Natural killer cell treated with Interleukin-12 subunit alpha and Interleukin-12 subunit beta and Interleukin-15 and Interleukin-18, amount 100 ng/mL, for 72 hours (primary cell): ENCODE measurements around the gene DNAJC25. TPM values are rescaled to one million over a fixed set of nuclear protein-coding genes. Genes with fewer than 3 reads are reported as not detected.
A peak's percentile ranks its signal among the peaks of the same experiment; 100 is the strongest.

Experiments
- ATAC-seq, 2 donors: fragments of 150-1000 bp; cut with Tn5 transposase in 1 of 2; sonication (Bioruptor Pico), chemical (Tn5 transposase) in 1 of 2; 2 replicates each; pipeline ENCODE4 v1.10.0; 2021
- DNase-seq: peaks from one replicate; pipeline ENCODE4 v3.0.0; 2022; ENCODE audit warnings: low spot score
- H3K27ac Mint-ChIP-seq, 2 donors: 1 replicate in 1 of 2; 2 replicates in 1 of 2; pipeline ENCODE4 v1.8.0; 2022; ENCODE audit warnings: mixed read lengths in 2 of 2, mild to moderate bottlenecking in 1 of 2, moderate library complexity in 1 of 2
- H3K27me3 Mint-ChIP-seq, 2 donors: 1 replicate in 1 of 2; 2 replicates in 1 of 2; pipeline ENCODE4 v1.8.0; 2022; ENCODE audit warnings: mixed read lengths in 2 of 2
- H3K36me3 Mint-ChIP-seq: one replicate; pipeline ENCODE4 v1.8.0; 2022; ENCODE audit warnings: mixed read lengths
- H3K4me1 Mint-ChIP-seq, 2 donors: 1 replicate in 1 of 2; 2 replicates in 1 of 2; pipeline ENCODE4 v1.8.0; 2022; ENCODE audit warnings: low read depth in 2 of 2, mixed read lengths in 2 of 2, mild to moderate bottlenecking in 1 of 2
- H3K4me3 Mint-ChIP-seq: one replicate; pipeline ENCODE4 v1.8.0; 2022; ENCODE audit warnings: mixed read lengths
- H3K9me3 Mint-ChIP-seq: 2 replicates; pipeline ENCODE4 v1.8.0; 2022; ENCODE audit warnings: mixed read lengths
- total RNA-seq, 2 donors: library from RNA; stranded (reverse); gene quantifications; one replicate each; pipeline ENCODE4 v1.2.3, GENCODE V29; 2022

DNAJC25 gene
- total RNA-seq, 2 donors from 2014 or later: 7.0 to 7.2 TPM

GRCh38 chr9:111633389-111633736 is 2.2 kb downstream of the DNAJC25 start:
- H3K27ac Mint-ChIP-seq: peak overlapping the region in 1 of 2 donors; percentile 89
- H3K36me3 Mint-ChIP-seq: no peaks in the 10 kb centered on the region
- H3K4me1 Mint-ChIP-seq: peaks cover 38 to 39% of the 10 kb centered on the region in 2 donors
- ATAC-seq (no peak), DNase-seq (no peak)
- H3K27me3 Mint-ChIP-seq: peaks cover 0 to 2% of the 10 kb centered on the region in 2 donors
- no peaks in the 10 kb centered on the region for H3K9me3 Mint-ChIP-seq
- H3K4me3 Mint-ChIP-seq: peak overlapping the region; percentile 89

DNA sequence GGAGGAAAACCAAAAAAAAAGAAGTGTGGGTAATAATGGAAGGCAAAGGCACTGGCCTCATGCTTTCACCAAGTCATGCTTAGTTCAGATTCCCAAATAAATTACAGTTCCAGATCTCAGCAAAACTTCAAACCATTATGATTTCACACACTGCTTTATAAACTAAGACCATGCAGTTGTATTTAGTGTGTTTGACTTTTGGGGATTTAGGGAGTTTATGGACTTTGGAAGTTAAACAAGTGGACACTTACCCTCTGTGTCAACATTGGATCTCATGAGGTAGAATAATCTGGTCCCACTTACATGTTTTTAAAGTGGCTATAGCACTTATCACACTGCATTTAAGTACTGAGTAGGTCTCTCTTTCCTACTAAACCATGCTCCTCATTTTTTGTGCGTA is 3.7 kb downstream of the DNAJC25 start:
- ATAC-seq (no peak), DNase-seq (no peak)
- no peak overlapping the region for H3K27ac Mint-ChIP-seq
- H3K4me3 Mint-ChIP-seq: no peak overlapping the region
- H3K27me3 Mint-ChIP-seq: no peaks in the 10 kb centered on the region
- H3K36me3 Mint-ChIP-seq: no peaks in the 10 kb centered on the region
- H3K4me1 Mint-ChIP-seq: peaks cover 37 to 38% of the 10 kb centered on the region in 2 donors
- no peaks in the 10 kb centered on the region for H3K9me3 Mint-ChIP-seq

GRCh38 chr9:111637421-111637950 is 6.4 kb downstream of the DNAJC25 start:
- DNase-seq (no peak), ATAC-seq (no peak)
- Mint-ChIP-seq H3K4me3 (no peak overlapping the region), H3K4me1 (peaks cover 26 to 31% of the 10 kb centered on the region in 2 donors), H3K27ac (no peak overlapping the region), H3K36me3 (no peaks in the 10 kb centered on the region), H3K9me3 (no peaks in the 10 kb centered on the region), H3K27me3 (no peaks in the 10 kb centered on the region)

DNA sequence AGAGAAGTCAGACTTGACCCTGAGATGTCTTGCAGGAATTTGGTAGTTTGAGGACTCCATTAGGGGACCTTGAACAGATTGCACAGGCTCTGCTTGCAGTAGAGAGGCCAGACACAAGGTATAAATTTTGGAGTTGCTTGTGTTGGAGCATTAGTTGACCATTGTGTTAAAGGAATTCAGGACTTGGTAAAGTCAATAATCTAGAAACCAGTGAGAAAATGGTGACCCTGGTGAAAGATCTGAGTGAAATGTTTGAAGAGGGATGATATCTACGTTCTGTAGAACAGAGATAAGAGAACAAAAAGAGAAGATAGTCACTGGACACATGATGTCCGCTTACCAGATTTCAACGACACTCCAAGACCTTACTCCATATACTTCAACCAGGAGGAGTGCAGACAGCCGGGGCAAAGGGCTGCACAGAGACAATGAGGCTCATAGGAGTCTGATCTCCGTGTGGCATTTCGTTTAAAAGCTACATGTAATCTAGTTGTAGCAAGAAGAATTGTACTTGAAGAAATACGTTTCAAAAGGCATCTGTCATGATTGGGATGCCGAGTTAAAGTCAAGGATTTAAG is 13.2 kb downstream of the DNAJC25 start:
- ATAC-seq: no peak
- H3K4me1 Mint-ChIP-seq: peaks cover 0 to 4% of the 10 kb centered on the region in 2 donors
- H3K27ac Mint-ChIP-seq: no peak overlapping the region
- no peaks in the 10 kb centered on the region for H3K27me3 Mint-ChIP-seq
- no peak for DNase-seq
- no peak overlapping the region for H3K4me3 Mint-ChIP-seq
- peaks cover 13% of the 10 kb centered on the region for H3K36me3 Mint-ChIP-seq
- no peaks in the 10 kb centered on the region for H3K9me3 Mint-ChIP-seq

DNA sequence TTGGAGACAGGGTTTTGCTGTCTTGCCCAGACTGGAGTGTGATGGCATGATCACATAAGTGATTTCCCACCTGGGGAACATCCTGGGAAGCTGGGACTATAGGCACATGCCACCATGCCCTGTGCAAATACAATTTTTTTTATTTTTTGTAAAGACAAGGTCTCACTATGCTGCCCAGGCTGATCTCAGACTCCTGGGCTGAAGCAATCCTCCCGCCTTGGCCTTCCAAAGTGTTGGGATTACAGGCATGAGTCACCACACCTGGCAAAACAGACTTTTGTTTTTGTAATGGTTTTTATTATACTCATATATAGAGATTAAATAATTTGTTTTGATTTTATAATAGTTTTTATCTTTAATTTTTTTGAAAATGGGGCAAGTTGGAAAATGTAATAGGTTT is 14.7 kb downstream of the DNAJC25 start:
- H3K4me1 Mint-ChIP-seq: peaks cover 0 to 4% of the 10 kb centered on the region in 2 donors
- H3K36me3 Mint-ChIP-seq: peaks cover 20% of the 10 kb centered on the region
- no peaks in the 10 kb centered on the region for H3K27me3 Mint-ChIP-seq
- H3K4me3 Mint-ChIP-seq: no peak overlapping the region
- H3K9me3 Mint-ChIP-seq: no peaks in the 10 kb centered on the region
- no peak overlapping the region for H3K27ac Mint-ChIP-seq
- DNase-seq: no peak
- ATAC-seq: no peak

DNA sequence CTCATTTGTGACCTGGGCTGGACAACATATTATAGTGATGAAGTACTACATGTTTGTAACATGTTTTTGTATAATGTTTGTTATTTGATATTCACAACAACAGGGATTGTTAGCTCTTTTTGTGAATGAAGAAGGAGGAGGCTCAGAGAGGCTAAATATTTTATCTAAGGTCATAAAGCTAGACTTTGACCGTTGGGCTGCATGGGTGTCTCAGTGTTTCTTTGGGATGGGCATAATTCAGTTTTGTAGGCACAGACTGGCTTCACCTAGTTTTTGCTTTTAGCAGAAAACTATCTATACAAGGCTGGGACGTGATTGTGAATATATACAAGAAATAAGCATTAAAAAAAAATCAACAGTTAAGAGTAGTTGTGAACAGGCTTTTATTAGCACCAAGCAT is 15.3 kb downstream of the DNAJC25 start:
- Mint-ChIP-seq H3K27ac (no peak overlapping the region), H3K4me1 (peaks cover 0 to 4% of the 10 kb centered on the region in 2 donors), H3K36me3 (peaks cover 20% of the 10 kb centered on the region), H3K4me3 (no peak overlapping the region), H3K27me3 (no peaks in the 10 kb centered on the region), H3K9me3 (no peaks in the 10 kb centered on the region)
- ATAC-seq: no peak
- no peak for DNase-seq

- ATAC-seq (no peak), DNase-seq (no peak)
- Mint-ChIP-seq H3K4me3 (no peak overlapping the region), H3K36me3 (peaks cover 25% of the 10 kb centered on the region), H3K27me3 (no peaks in the 10 kb centered on the region), H3K4me1 (peaks cover 0 to 4% of the 10 kb centered on the region in 2 donors), H3K9me3 (no peaks in the 10 kb centered on the region), H3K27ac (no peak overlapping the region)
Measured at GRCh38 chr9:111648066-111648465, 16.9 kb downstream of the DNAJC25 start.

GRCh38 chr9:111649016-111649415 is 17.9 kb downstream of the DNAJC25 start:
- no peaks in the 10 kb centered on the region for H3K27me3 Mint-ChIP-seq
- no peak overlapping the region for H3K27ac Mint-ChIP-seq
- DNase-seq (no peak), ATAC-seq (no peak)
- no peak overlapping the region for H3K4me3 Mint-ChIP-seq
- H3K4me1 Mint-ChIP-seq: no peaks in the 10 kb centered on the region
- H3K36me3 Mint-ChIP-seq: peaks cover 20% of the 10 kb centered on the region
- no peaks in the 10 kb centered on the region for H3K9me3 Mint-ChIP-seq

DNA sequence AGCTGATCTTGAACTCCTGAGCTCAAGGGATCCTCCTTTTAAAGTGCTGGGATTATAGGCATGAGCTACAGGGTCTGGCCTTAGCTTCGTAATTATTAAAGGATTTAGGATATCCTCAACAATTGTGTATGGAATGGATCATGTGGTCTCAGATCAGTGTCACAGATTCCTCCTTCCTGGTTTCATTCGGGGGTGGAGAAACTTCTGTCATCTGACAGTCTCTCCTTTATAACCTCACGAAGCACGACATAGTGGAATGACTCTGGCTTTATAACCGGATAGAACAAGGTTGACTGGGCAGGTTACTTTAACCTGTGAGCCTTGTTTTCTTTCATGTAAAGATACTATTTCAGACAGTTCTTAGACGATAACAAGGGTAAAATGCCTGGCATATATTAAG is 25.9 kb downstream of the DNAJC25 start:
- H3K4me1 Mint-ChIP-seq: peaks cover under 1 to 2% of the 10 kb centered on the region in 2 donors
- H3K4me3 Mint-ChIP-seq: no peak overlapping the region
- ATAC-seq: no peak
- no peaks in the 10 kb centered on the region for H3K9me3 Mint-ChIP-seq
- H3K36me3 Mint-ChIP-seq: peaks cover 7% of the 10 kb centered on the region
- H3K27ac Mint-ChIP-seq: no peak overlapping the region
- DNase-seq: no peak
- no peaks in the 10 kb centered on the region for H3K27me3 Mint-ChIP-seq

GRCh38 chr9:111658943-111659342 is 27.8 kb downstream of the DNAJC25 start:
- no peaks in the 10 kb centered on the region for H3K27me3 Mint-ChIP-seq
- no peak for ATAC-seq

GRCh38 chr9:111659691-111660090 is 28.6 kb downstream of the DNAJC25 start:
- Mint-ChIP-seq H3K4me1 (peaks cover 20 to 22% of the 10 kb centered on the region in 2 donors), H3K4me3 (no peak overlapping the region), H3K27me3 (no peaks in the 10 kb centered on the region), H3K36me3 (peaks cover 15% of the 10 kb centered on the region), H3K27ac (no peak overlapping the region), H3K9me3 (no peaks in the 10 kb centered on the region)
- DNase-seq: no peak
- ATAC-seq: no peak

More at GRCh38 chr9:111658943-111659342, 27.8 kb downstream of the DNAJC25 start:
- no peak overlapping the region for H3K27ac Mint-ChIP-seq
- DNase-seq: no peak
- no peaks in the 10 kb centered on the region for H3K9me3 Mint-ChIP-seq
- peaks cover 15% of the 10 kb centered on the region for H3K36me3 Mint-ChIP-seq
- no peak overlapping the region for H3K4me3 Mint-ChIP-seq
- H3K4me1 Mint-ChIP-seq: peaks cover 16 to 18% of the 10 kb centered on the region in 2 donors

DNA sequence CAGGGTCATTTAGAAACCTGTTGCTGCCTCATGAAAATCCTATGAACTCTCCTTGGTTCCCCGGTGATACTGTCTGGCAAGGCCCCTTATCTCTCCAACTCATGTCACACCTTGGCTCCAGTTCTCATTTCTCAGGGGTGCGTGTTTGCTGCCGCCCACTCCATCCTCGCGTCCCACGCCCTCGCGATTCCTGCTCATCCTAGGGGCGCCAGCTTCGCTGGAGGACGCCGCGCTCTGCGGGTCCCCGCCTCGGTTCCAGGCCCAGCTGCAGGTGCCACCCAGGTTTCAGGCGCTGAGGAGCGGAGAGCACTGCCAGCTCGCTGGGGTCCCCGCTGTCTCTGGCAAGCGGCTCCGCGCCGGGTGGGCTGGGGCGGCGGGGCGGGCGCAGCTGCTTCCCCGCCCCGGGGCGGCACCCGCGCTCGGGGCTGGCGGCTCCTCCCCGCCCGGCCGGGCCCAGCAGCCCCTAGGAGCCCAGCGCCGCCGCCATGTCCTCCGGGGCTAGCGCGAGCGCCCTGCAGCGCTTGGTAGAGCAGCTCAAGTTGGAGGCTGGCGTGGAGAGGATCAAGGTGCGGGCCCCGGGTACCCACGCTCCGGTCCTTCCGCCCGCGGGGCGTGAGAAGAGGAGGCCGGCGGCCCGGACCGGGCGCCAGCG is 30.1 kb downstream of the DNAJC25 start, which contains the start of gene GNG10:
Gene GNG10, plus strand, starts transcription at position 456 of the 652 bp plus-strand sequence. Its CDS starts 30 bp downstream, at position 486.
- Mint-ChIP-seq H3K9me3 (no peaks in the 10 kb centered on the region), H3K4me1 (peaks cover 23% of the 10 kb centered on the region in 2 donors), H3K36me3 (peaks cover 15% of the 10 kb centered on the region), H3K4me3 (peak within 1 kb of the TSS; percentile 97), H3K27me3 (no peaks in the 10 kb centered on the region), H3K27ac (peak within 1 kb of the TSS; percentile 92 to 94)
- peak; percentile 73 for DNase-seq
- peak; percentile 96 for ATAC-seq

DNA sequence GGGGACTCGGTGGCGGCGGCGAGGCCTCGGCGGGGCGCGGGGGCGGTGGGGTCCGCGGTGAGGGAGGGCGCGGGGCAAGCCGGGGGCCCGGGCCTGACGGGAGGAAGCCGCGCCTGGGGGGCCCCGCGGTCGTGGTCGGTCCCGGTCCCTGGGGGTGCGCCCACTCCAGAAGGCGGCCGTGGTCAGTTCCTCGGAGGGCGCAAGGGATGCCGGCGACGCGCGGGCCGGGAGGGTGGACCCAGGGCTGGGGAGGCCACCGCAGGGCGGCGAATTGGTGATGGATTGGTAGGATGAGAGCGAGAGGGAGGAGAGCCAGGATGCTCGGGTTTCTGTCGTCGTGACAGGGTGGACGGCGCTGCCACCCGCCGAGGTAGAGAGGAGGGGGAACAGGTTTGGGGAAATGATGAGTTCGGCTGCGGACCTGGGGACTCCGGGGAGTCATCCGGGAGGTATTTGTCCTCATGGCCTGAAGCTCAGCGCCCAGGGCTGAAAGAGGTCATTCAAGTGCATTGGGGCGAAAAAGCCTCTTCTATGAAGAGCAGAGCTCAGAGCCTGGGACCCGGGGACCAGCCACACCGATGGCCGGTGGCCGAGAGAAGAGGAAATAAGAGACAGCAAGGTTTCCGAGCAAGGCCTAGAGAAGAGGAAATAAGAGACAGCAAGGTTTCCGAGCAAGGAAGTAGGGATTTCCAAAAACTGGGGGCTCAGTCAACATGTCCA is 30.8 kb downstream of the DNAJC25 start:
- H3K27me3 Mint-ChIP-seq: no peaks in the 10 kb centered on the region
- peak overlapping the region; percentile 92 to 94 for H3K27ac Mint-ChIP-seq
- ATAC-seq (peak; percentile 62 to 72), DNase-seq (peak; percentile 62)
- H3K4me3 Mint-ChIP-seq: peak overlapping the region; percentile 97
- peaks cover 23% of the 10 kb centered on the region in 2 donors for H3K4me1 Mint-ChIP-seq
- no peaks in the 10 kb centered on the region for H3K9me3 Mint-ChIP-seq
- peaks cover 15% of the 10 kb centered on the region for H3K36me3 Mint-ChIP-seq
